Activated gamma-delta T cell treated with anti-CD3 and anti-CD28 coated beads, Interleukin-2, amount 50 U/mL, for 16 hours (primary cell): ENCODE measurements around the gene ADAD1.

Experiments
- DNase-seq: peaks from one replicate; pipeline ENCODE4 v3.0.0-alpha.2; 2020; ENCODE audit warnings: low read depth

ADAD1 gene

GRCh38 chr4:122456231-122457116, 77.7 kb downstream of the ADAD1 start, which contains the start of gene IL2:
TSS of gene IL2 (minus strand) at chr4:122456725. CDS start at chr4:122456440, 285 bp downstream.
- DNase-seq = no peak

GRCh38 chr4:122458625-122459024, 79.8 kb downstream of the ADAD1 start:
- DNase-seq = peak; percentile 4

GRCh38 chr4:122469457-122469856, 90.6 kb downstream of the ADAD1 start:
- no peak for DNase-seq

GRCh38 chr4:122475233-122475632, 96.4 kb downstream of the ADAD1 start:
- DNase-seq = no peak

- no peak for DNase-seq
Measured at GRCh38 chr4:122476126-122476525, 97.3 kb downstream of the ADAD1 start.

GRCh38 chr4:122476745-122477144, 97.9 kb downstream of the ADAD1 start:
- no peak for DNase-seq
